Right lobe of liver (tissue), 4 donors: ENCODE measurements around the gene HSPA9.

Source experiments
- CTCF ChIP-seq, 4 donors: fragments of 200-600 bp in 3 of 4; fragments of 450-650 bp in 1 of 4; IDR thresholded peaks; one replicate each; pipeline versions ENCODE4 v1.5.1 to v1.8.0; 2016 to 2022; ENCODE audit warnings: antibody characterized with exemption in 4 of 4, mild to moderate bottlenecking in 2 of 4
- POLR2A ChIP-seq: fragments of 450-650 bp; IDR thresholded peaks from one replicate; pipeline ENCODE4 v1.6.1; 2017; ENCODE audit warnings: antibody characterized with exemption, mild to moderate bottlenecking
- donor health status: DM: no; HTN: no; CAD: no.
- donor health status: DM: no; HTN: no; CAD: no.
- donor health status: DM: no; HTN: yes; CAD: no.

- TF ChIP-seq POLR2A (no peak), CTCF (IDR thresholded peaks at IDR 0.05) (no peak)
These were observed 59.5 kb downstream of the HSPA9 start for GRCh38 chr5:138515556-138516245.
